K562 (cell line): ENCODE measurements around the gene QPRT. TPM values are rescaled to one million over a fixed set of nuclear protein-coding genes. Genes with fewer than 3 reads are reported as not detected.

Experiments used
- ATAC-seq: fragments of 200-7000 bp; cut with Tn5 transposase; 3 replicates; pipeline ENCODE4 v1.9.1; 2020; ENCODE audit warnings: moderate library complexity
- BruUV-seq: library from RNA; stranded (reverse); fragments of 400-500 nt; replicated peaks from 2 replicates; lab custom pipeline; 2021; lab: Mats Ljungman, UMichigan
- CTCF ChIA-PET: fragments of 300-600 bp; formaldehyde crosslinking; extraction: SDS; loops from one replicate; lab custom pipeline; 2021; ENCODE audit warnings: low intra/inter-chr PET ratio; lab: Yijun Ruan, JAX
- POLR2A ChIA-PET: fragments of 300-600, 350-650 bp; sonication (Branson Sonifier 250); formaldehyde crosslinking; extraction: SDS; loops from one replicate; lab custom pipeline; 2021; ENCODE audit warnings: antibody characterized with exemption, inconsistent platforms; lab: Yijun Ruan, JAX
- DNase-seq, 4 experiments: peaks; one replicate each; pipeline versions ENCODE4 v3.0.0 to v3.0.0-alpha.2; 2011 to 2018; ENCODE audit warnings: low spot score in 3 of 4, mixed read lengths in 3 of 4; ENCODE audit errors: extremely low read depth in 1 of 4
- FAIRE-seq: peaks from 2 replicates; lab custom pipeline; 2011; peaks lifted over from hg19 to GRCh38; lab: Jason Lieb, UNC
- H2AFZ ChIP-seq: 2 replicates; pipeline ENCODE4 v1.6.0; 2011; ENCODE audit warnings: low read depth, low read length, control low read depth, inconsistent platforms
- H3K27ac ChIP-seq: fragments of 200-600 bp; 3 replicates; pipeline ENCODE4 v1.8.0; 2011; ENCODE audit warnings: low read depth, mild to moderate bottlenecking, control low read depth, inconsistent platforms, low read length, moderate library complexity, mixed read lengths; ENCODE audit errors: extremely low read depth
- H3K27me3 ChIP-seq, 2 experiments: fragments of 300-600 bp in 1 of 2; 2 replicates in 1 of 2; 3 replicates in 1 of 2; pipeline versions ENCODE4 v1.6.0 to v1.8.0; 2011; ENCODE audit warnings: inconsistent platforms in 2 of 2, low read length in 2 of 2, mild to moderate bottlenecking in 1 of 2, mixed read lengths in 1 of 2, moderate library complexity in 1 of 2; ENCODE audit not compliant: control insufficient read depth in 2 of 2, insufficient read depth in 2 of 2
- H3K36me3 ChIP-seq: fragments of 300-600 bp; 3 replicates; pipeline ENCODE4 v1.8.0; 2011; ENCODE audit warnings: mild to moderate bottlenecking, low read length, inconsistent platforms; ENCODE audit not compliant: control insufficient read depth, insufficient read depth
- H3K4me1 ChIP-seq, 2 experiments: fragments of 200-600 bp in 1 of 2; replicated peaks in 1 of 2; 2 replicates in 1 of 2; 3 replicates in 1 of 2; pipeline versions ENCODE4 v1.5.1 to v1.8.0; 2011; ENCODE audit warnings: inconsistent platforms in 2 of 2, low read length in 2 of 2, mild to moderate bottlenecking in 1 of 2, mixed read lengths in 1 of 2, moderate library complexity in 1 of 2; ENCODE audit not compliant: control insufficient read depth in 2 of 2, insufficient read depth in 2 of 2
- H3K4me2 ChIP-seq: 2 replicates; pipeline ENCODE4 v1.6.1; 2011; ENCODE audit warnings: low read length, control low read depth, inconsistent platforms, mixed read lengths; ENCODE audit not compliant: insufficient read depth
- H3K4me3 ChIP-seq: fragments of 200-600 bp; sonication (generic), shearing (Covaris generic); 2 replicates; pipeline ENCODE4 v1.5.1; 2016; ENCODE audit warnings: control low read depth, inconsistent platforms
- H3K79me2 ChIP-seq: fragments of 200-600 bp; 3 replicates; pipeline ENCODE4 v1.8.0; 2011; ENCODE audit warnings: low read length, inconsistent platforms; ENCODE audit not compliant: control insufficient read depth, insufficient read depth
- H3K9ac ChIP-seq, 2 experiments: 2 replicates each; pipeline versions ENCODE4 v1.6.0 to v1.6.1; 2011; ENCODE audit warnings: low read depth in 2 of 2, low read length in 2 of 2, control low read depth in 1 of 2, inconsistent platforms in 1 of 2, mild to moderate bottlenecking in 1 of 2, mixed read lengths in 1 of 2; ENCODE audit not compliant: insufficient read depth in 1 of 2
- H3K9me1 ChIP-seq: one replicate; pipeline ENCODE4 v1.6.0; 2011; ENCODE audit warnings: inconsistent platforms, mild to moderate bottlenecking, low read length, moderate library complexity; ENCODE audit not compliant: control insufficient read depth, insufficient read depth
- H3K9me3 ChIP-seq: replicated peaks from 2 replicates; pipeline ENCODE4 v1.5.1; 2011; ENCODE audit warnings: low read depth, low read length, inconsistent platforms; ENCODE audit not compliant: control insufficient read depth, insufficient read depth
- H4K20me1 ChIP-seq: replicated peaks from 2 replicates; pipeline ENCODE4 v1.6.1; 2011; ENCODE audit warnings: low read length, inconsistent platforms, mixed read lengths; ENCODE audit not compliant: control insufficient read depth, insufficient read depth
- ARID1B ChIP-seq: fragments of 450-650 bp; IDR thresholded peaks from 2 replicates; pipeline ENCODE4 v1.6.1; 2016; ENCODE audit warnings: antibody characterized with exemption, mild to moderate bottlenecking, inconsistent platforms
- CBX3 ChIP-seq, 2 experiments: IDR thresholded peaks; 1 replicate in 1 of 2; 2 replicates in 1 of 2; pipeline ENCODE4 v1.6.1; 2012; ENCODE audit warnings: inconsistent platforms in 2 of 2, low read length in 2 of 2, borderline replicate concordance in 1 of 2, control low read depth in 1 of 2
- CBX5 ChIP-seq: IDR thresholded peaks from 2 replicates; pipeline ENCODE4 v1.6.1; 2014; ENCODE audit warnings: low read depth, borderline replicate concordance
- EP300 ChIP-seq: IDR thresholded peaks from 2 replicates; pipeline ENCODE4 v1.6.1; 2012; ENCODE audit warnings: low read length, improper control_type of control experiment
- GATA2 ChIP-seq: sonication (generic); formaldehyde crosslinking; IDR thresholded peaks from 2 replicates; pipeline ENCODE4 v1.4.0; 2020; ENCODE audit warnings: mild to moderate bottlenecking, missing genetic modification reagents
- HNRNPL ChIP-seq: fragments of 200-400 bp; formaldehyde crosslinking; IDR thresholded peaks from 2 replicates; pipeline ENCODE4 v1.6.1; 2017; ENCODE audit warnings: low read depth, mild to moderate bottlenecking, low read length
- ILF3 ChIP-seq: fragments of 450-650 bp; IDR thresholded peaks from 2 replicates; pipeline ENCODE4 v1.6.1; 2018; ENCODE audit warnings: antibody characterized with exemption, mild to moderate bottlenecking, moderate library complexity, borderline replicate concordance
- PHTF2 ChIP-seq: fragments of 250-450 bp; sonication (Bioruptor Pico); IDR thresholded peaks from 2 replicates; pipeline ENCODE4 v1.5.0; 2021; ENCODE audit warnings: mild to moderate bottlenecking
- PML ChIP-seq: IDR thresholded peaks from 2 replicates; pipeline ENCODE4 v1.6.1; 2012; ENCODE audit warnings: low read length, inconsistent platforms
- TAF1 ChIP-seq: IDR thresholded peaks from 2 replicates; pipeline ENCODE4 v1.6.1; 2011; ENCODE audit warnings: mild to moderate bottlenecking, low read length, moderate library complexity; ENCODE audit not compliant: insufficient read depth, control insufficient read depth, severe bottlenecking; ENCODE audit errors: extremely low read depth
- YBX1 ChIP-seq: fragments of 450-650 bp; IDR thresholded peaks from 2 replicates; pipeline ENCODE4 v1.7.1; 2016; ENCODE audit warnings: mild to moderate bottlenecking
- ZEB2 ChIP-seq: fragments of 450-650 bp; IDR thresholded peaks from 2 replicates; pipeline ENCODE4 v1.6.1; 2016
- ZFP36 ChIP-seq: fragments of 150-350 bp; IDR thresholded peaks from 2 replicates; pipeline ENCODE4 v1.6.1; 2018; ENCODE audit warnings: low read length, low read depth; ENCODE audit not compliant: partially characterized antibody
- ZNF175 ChIP-seq: fragments of 200-800 bp; sonication (Bioruptor generic); IDR thresholded peaks from 2 replicates; pipeline ENCODE4 v1.6.1; 2016; ENCODE audit warnings: low read depth, mild to moderate bottlenecking, missing genetic modification characterization, missing compliant biosample characterization
- ZNF436 ChIP-seq: fragments of 250-450, 450-650 bp; sonication (Bioruptor Pico); formaldehyde crosslinking; IDR thresholded peaks from 2 replicates; pipeline ENCODE4 v1.7.0; 2020; ENCODE audit warnings: mild to moderate bottlenecking
- ZNF507 ChIP-seq: conservative IDR thresholded peaks from 2 replicates; pipeline ENCODE4 v1.6.1; 2017; ENCODE audit warnings: missing genetic modification characterization, missing compliant biosample characterization
- WGBS: fragments of 100-300 bp; shearing (Covaris generic); methylation state at CpG from one replicate; pipeline ENCODE4 v1.1.6; 2016; ENCODE audit warnings: low coverage, mixed read lengths; ENCODE audit not compliant: insufficient coverage; ENCODE audit errors: missing lambda C conversion rate; 5-methylcytosine and 5-hydroxymethylcytosine counted together
- in situ Hi-C: fragments of 300-500 bp; cut with MboI; formaldehyde crosslinking; loops from 4 replicates; pipeline ENCODE4 v1.15.0; 2018; ENCODE audit warnings: inconsistent platforms, mixed read lengths
- intact Hi-C: fragments of 100-400 bp; cut with micrococcal nuclease; formaldehyde crosslinking; loops from 2 replicates; pipeline ENCODE4 v1.14.2; 2022
- polyA plus RNA-seq, 8 experiments: library from polyadenylated mRNA; depleted of rRNA in 4 of 8; stranded (reverse) in 5 of 8; unstranded in 3 of 8; fragments of >200 nt; fragmentation: Nextera tagmentation in 2 of 8; fragmentation: Illumina TruSeq in 1 of 8; extraction: Ambion mirVana in 2 of 8; extraction: Trizol in 1 of 8; gene quantifications; 2 replicates each; pipeline versions ENCODE4 v1.2.1 to v1.2.3, GENCODE V29; 2011 to 2014; ENCODE audit warnings: inconsistent platforms in 1 of 8, missing spikeins in 1 of 8
- total RNA-seq, 7 experiments: library from RNA; depleted of rRNA in 6 of 7; stranded (reverse); fragments of >200 nt in 6 of 7; fragmentation: Illumina TruSeq in 2 of 7; extraction: Trizol in 2 of 7; gene quantifications; 2 replicates each; pipeline versions ENCODE4 v1.2.1 to v1.2.3, GENCODE V29; 2011 to 2021; ENCODE audit warnings: low replicate concordance in 1 of 7
- TF ChIP-seq, protein P1 (sequence below): fragments of 450-650 bp; IDR thresholded peaks from 2 replicates; pipeline ENCODE4 v1.6.1; 2016; ENCODE audit warnings: low read depth, mild to moderate bottlenecking, moderate library complexity
- TF ChIP-seq, protein P2 (sequence below): fragments of 250-450 bp; sonication (Bioruptor Pico); IDR thresholded peaks from 2 replicates; pipeline ENCODE4 v1.8.0; 2021; ENCODE audit warnings: borderline replicate concordance, mild to moderate bottlenecking, moderate library complexity; ENCODE audit not compliant: poor library complexity, severe bottlenecking

Gene QPRT
- total and polyA plus RNA-seq, 9 of the 15 experiments (the other 6 are each of a cell fraction or from before 2014, with no cell fraction given) = 7.7 to 112 (median 64.1) TPM

DNA sequence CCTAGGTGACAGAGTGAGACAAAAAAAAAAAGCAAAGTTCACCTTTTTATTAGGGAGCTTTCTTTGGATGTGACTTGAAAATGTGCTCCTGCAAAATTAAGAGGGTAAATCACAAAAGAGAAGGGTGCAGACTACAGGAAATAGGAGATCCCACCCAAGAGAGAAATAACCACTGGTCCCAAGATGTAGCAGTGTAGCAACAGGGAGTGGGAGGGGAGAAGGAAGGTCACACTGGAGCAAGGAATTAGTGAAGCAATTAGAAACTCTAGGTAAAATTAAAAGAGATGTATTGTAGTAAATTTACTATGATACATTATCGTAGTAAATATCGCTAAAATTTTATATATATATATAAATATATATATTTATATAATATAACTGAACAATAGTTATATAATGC lies 28.2 kb upstream of the QPRT start:
- BruUV-seq = no TSS peak

DNA sequence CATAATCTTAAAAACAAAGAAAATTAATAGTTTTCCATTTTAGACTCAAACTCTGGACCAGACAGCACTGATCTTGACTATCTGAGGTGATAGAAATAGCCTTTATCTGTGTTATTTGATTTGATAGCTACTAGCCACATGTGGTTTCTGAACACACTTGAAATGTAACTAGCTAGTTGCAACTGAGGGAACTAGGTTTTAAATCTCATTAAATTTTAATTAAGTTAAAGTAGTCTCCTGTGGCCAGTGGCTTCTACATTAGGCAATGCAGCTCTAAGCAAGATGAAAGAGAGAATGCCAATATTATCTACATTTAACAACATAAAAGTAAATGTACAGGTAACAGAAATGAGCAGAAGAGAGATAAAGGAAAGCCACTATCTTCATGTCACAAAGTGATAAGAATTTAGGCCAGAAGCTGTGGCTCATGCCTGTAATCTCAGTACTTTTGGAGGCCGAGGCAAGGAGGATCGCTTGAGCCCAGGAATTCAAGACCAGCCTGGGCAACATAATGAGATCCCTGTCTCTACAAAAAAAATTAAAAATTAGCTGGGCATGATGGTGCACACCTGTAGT lies 27.1 kb upstream of the QPRT start:
- BruUV-seq = no TSS peak
- in situ Hi-C loops = no loop called here
- 0 out of 2 replicates have a peak, but pooled peaks have one; percentile 39 for TF ChIP-seq ZEB2
- no peak for TF ChIP-seq PML
- TF ChIP-seq ZNF507 = peak; percentile 55; the same call in 1 of the 2 replicates
- TF ChIP-seq CBX3 (IDR thresholded peaks at IDR 0.05; ENCODE audit: borderline replicate concordance in 1 of 2, low read length in 2 of 2) = no peak
- TF ChIP-seq ZFP36 = no peak
- peak; percentile 21; the same call in 1 of the 2 replicates for TF ChIP-seq EP300
- TF ChIP-seq, protein P1, sequence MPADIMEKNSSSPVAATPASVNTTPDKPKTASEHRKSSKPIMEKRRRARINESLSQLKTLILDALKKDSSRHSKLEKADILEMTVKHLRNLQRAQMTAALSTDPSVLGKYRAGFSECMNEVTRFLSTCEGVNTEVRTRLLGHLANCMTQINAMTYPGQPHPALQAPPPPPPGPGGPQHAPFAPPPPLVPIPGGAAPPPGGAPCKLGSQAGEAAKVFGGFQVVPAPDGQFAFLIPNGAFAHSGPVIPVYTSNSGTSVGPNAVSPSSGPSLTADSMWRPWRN = no peak; the same call in 1 of the 2 replicates
- TF ChIP-seq GATA2 (CRISPR knock-in tag) = no peak
- TF ChIP-seq ZNF175 = no peak
- peak; percentile 28; the same call in 1 of the 2 replicates for TF ChIP-seq ARID1B
- TF ChIP-seq YBX1 = no peak

More for the DNA sequence above, 28.2 kb upstream of the QPRT start:
- Histone ChIP-seq H3K27me3 (no peaks in the 10 kb centered on the region), H3K4me2 (no peak overlapping the region), H3K9ac (no peak overlapping the region), H4K20me1 (no peaks in the 10 kb centered on the region), H3K9me3 (no peaks in the 10 kb centered on the region), H3K9me1 (no peaks in the 10 kb centered on the region), H2AFZ (no peak overlapping the region), H3K4me1 (peaks cover 40 to 47% of the 10 kb centered on the region in 2 experiments), H3K79me2 (no peaks in the 10 kb centered on the region), H3K4me3 (no peak overlapping the region), H3K27ac (no peak overlapping the region)
- intact Hi-C loops (no loop called here), in situ Hi-C loops (no loop called here)
- 97% methylated on average over 2 of the region's 2 CpGs for WGBS
- ATAC-seq (no peak), FAIRE-seq (no peak), DNase-seq (no peak)
- ChIA-PET CTCF (no interaction called here), POLR2A (interaction anchor here (0.6 to 1.5 kb wide), 2 partner anchors 15 to 26 kb away, joined by 3 to 5 read pairs; no protein-coding TSS in a partner anchor)
- TF ChIP-seq PHTF2 (no peak), TAF1 (no peak), HNRNPL (no peak), ILF3 (no peak), CBX5 (no peak), ZNF436 (CRISPR knock-in tag) (no peak)
- TF ChIP-seq, protein P2, sequence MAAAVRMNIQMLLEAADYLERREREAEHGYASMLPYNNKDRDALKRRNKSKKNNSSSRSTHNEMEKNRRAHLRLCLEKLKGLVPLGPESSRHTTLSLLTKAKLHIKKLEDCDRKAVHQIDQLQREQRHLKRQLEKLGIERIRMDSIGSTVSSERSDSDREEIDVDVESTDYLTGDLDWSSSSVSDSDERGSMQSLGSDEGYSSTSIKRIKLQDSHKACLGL = no peak
- TF ChIP-seq, all 486 proteins: peak for 0
- H3K36me3 ChIP-seq = no peaks in the 10 kb centered on the region

More for the DNA sequence above, 27.1 kb upstream of the QPRT start:
- ChIA-PET CTCF (no interaction called here), POLR2A (interaction anchor here (1.1 to 1.5 kb wide), 2 partner anchors 10 to 25 kb away, joined by 3 to 5 read pairs; no protein-coding TSS in a partner anchor)
- no peak overlapping the region for H3K9ac ChIP-seq
- H4K20me1 ChIP-seq = no peaks in the 10 kb centered on the region
- ATAC-seq (no peak), FAIRE-seq (no peak), DNase-seq (no peak)
- H3K4me3 ChIP-seq = no peak overlapping the region
- H3K9me1 ChIP-seq = no peaks in the 10 kb centered on the region
- H3K4me1 ChIP-seq = peaks cover 40 to 56% of the 10 kb centered on the region in 2 experiments
- H3K36me3 ChIP-seq = no peaks in the 10 kb centered on the region
- 0% methylated on average over 2 of the region's 2 CpGs for WGBS
- H3K27ac ChIP-seq = no peak overlapping the region
- intact Hi-C loops = no loop called here
- no peaks in the 10 kb centered on the region for H3K79me2 ChIP-seq
- H3K27me3 ChIP-seq = no peaks in the 10 kb centered on the region
- H2AFZ ChIP-seq = no peak overlapping the region
- H3K4me2 ChIP-seq = no peak overlapping the region
- no peaks in the 10 kb centered on the region for H3K9me3 ChIP-seq
